HG02885 (cell line): ENCODE measurements around the gene PPARA.

Source experiments
- ATAC-seq: cut with Tn5 transposase; IDR thresholded peaks from one replicate; pipeline ENCODE4 v1.9.1; 2021; ENCODE audit warnings: mild to moderate bottlenecking; ENCODE audit not compliant: unreplicated experiment, poor library complexity

PPARA gene

GRCh38 chr22:46162771-46163556, 12.6 kb downstream of the PPARA start:
- no peak for ATAC-seq

GRCh38 chr22:46163557-46163888, 13.2 kb downstream of the PPARA start:
- no peak for ATAC-seq

- ATAC-seq: no peak
Measured at GRCh38 chr22:46165977-46166376, 15.7 kb downstream of the PPARA start.

GRCh38 chr22:46169628-46170027, 19.3 kb downstream of the PPARA start:
- ATAC-seq: no peak

GRCh38 chr22:46171940-46172339, 21.6 kb downstream of the PPARA start:
- no peak for ATAC-seq

- no peak for ATAC-seq
Measured at GRCh38 chr22:46172522-46173110, 22.3 kb downstream of the PPARA start.

GRCh38 chr22:46173152-46173551, 22.8 kb downstream of the PPARA start:
- ATAC-seq: no peak

- no peak for ATAC-seq
Measured at GRCh38 chr22:46175631-46176030, 25.3 kb downstream of the PPARA start.

- no peak for ATAC-seq
Measured at GRCh38 chr22:46176508-46177003, 26.2 kb downstream of the PPARA start.

- ATAC-seq: no peak
Measured at GRCh38 chr22:46178755-46179505, 28.6 kb downstream of the PPARA start.

GRCh38 chr22:46179748-46180147, 29.4 kb downstream of the PPARA start:
- no peak for ATAC-seq

- no peak for ATAC-seq
Measured at GRCh38 chr22:46180370-46181137, 30.2 kb downstream of the PPARA start.

GRCh38 chr22:46183733-46184132, 33.4 kb downstream of the PPARA start:
- no peak for ATAC-seq

GRCh38 chr22:46185283-46185682, 35.0 kb downstream of the PPARA start:
- ATAC-seq: no peak

GRCh38 chr22:46187862-46188261, 37.5 kb downstream of the PPARA start:
- ATAC-seq: no peak

GRCh38 chr22:46192210-46192993, 42.1 kb downstream of the PPARA start:
- ATAC-seq: no peak

GRCh38 chr22:46193898-46194310, 43.6 kb downstream of the PPARA start:
- ATAC-seq: no peak

GRCh38 chr22:46195487-46196165, 45.3 kb downstream of the PPARA start:
- no peak for ATAC-seq

GRCh38 chr22:46196278-46196677, 46.0 kb downstream of the PPARA start:
- no peak for ATAC-seq
